IMR-90 (cell line): Measurements from ENCODE around the gene EVL.

ENCODE experiments used
- RCOR1 ChIP-seq: IDR thresholded peaks from 2 replicates; pipeline ENCODE4 v1.6.1; 2012; ENCODE audit warnings: mild to moderate bottlenecking, low read length, improper control_type of control experiment; ENCODE audit not compliant: insufficient replicate concordance
- TF ChIP-seq, protein P1 (sequence below): conservative IDR thresholded peaks from 2 replicates; pipeline ENCODE4 v1.5.1; 2012; ENCODE audit warnings: mild to moderate bottlenecking, low read depth, low read length, improper control_type of control experiment
- TF ChIP-seq, protein P2 (sequence below): fragments of 150-350 bp; IDR thresholded peaks from 2 replicates; pipeline ENCODE4 v1.6.1; 2016; ENCODE audit warnings: low read depth, mild to moderate bottlenecking, low read length, moderate library complexity, borderline replicate concordance

DNA sequence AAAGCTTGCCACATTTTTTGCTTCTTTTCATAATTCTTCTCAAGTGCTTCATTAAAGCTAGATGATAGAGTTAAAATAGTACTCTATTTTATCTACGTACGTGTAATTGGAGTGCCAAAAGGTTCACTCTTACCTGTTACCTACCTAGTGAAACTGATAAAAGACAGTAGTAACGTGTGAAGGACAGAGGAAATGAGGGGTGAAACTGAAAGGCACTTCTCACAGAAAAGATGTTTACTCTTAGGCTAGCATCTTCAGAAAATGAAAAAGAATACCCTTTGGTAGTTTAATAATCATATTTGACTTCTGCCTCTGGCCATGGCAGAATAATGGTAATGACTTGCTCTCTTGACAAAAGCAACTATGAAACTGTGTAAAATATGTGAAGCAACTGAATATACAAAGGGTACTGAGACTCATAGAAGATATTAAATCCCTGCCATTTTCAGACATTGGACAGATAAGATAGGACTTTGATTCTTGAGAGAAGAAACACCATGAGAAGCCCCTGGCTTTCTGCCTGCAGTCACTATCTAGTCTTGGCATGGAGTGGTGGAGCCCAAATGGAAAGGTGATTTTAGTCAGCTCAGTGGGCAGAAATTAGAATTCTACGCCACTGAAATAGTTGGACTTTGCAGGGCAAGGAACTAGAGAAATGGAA, 6.3 kb upstream of the EVL start:
- TF ChIP-seq, protein P1, sequence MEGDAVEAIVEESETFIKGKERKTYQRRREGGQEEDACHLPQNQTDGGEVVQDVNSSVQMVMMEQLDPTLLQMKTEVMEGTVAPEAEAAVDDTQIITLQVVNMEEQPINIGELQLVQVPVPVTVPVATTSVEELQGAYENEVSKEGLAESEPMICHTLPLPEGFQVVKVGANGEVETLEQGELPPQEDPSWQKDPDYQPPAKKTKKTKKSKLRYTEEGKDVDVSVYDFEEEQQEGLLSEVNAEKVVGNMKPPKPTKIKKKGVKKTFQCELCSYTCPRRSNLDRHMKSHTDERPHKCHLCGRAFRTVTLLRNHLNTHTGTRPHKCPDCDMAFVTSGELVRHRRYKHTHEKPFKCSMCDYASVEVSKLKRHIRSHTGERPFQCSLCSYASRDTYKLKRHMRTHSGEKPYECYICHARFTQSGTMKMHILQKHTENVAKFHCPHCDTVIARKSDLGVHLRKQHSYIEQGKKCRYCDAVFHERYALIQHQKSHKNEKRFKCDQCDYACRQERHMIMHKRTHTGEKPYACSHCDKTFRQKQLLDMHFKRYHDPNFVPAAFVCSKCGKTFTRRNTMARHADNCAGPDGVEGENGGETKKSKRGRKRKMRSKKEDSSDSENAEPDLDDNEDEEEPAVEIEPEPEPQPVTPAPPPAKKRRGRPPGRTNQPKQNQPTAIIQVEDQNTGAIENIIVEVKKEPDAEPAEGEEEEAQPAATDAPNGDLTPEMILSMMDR = no peak
- no peak for TF ChIP-seq RCOR1
- TF ChIP-seq, protein P2, sequence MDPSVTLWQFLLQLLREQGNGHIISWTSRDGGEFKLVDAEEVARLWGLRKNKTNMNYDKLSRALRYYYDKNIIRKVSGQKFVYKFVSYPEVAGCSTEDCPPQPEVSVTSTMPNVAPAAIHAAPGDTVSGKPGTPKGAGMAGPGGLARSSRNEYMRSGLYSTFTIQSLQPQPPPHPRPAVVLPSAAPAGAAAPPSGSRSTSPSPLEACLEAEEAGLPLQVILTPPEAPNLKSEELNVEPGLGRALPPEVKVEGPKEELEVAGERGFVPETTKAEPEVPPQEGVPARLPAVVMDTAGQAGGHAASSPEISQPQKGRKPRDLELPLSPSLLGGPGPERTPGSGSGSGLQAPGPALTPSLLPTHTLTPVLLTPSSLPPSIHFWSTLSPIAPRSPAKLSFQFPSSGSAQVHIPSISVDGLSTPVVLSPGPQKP = no peak
